Epithelial cell of prostate (primary cell): ENCODE data around the gene RASA1.

ENCODE experiments used
- DNase-seq: peaks from one replicate; pipeline ENCODE4 v3.0.0-alpha.2; 2011; ENCODE audit warnings: low read depth, low spot score
- H3K27ac ChIP-seq: fragments of 450-650 bp; 2 replicates; pipeline ENCODE4 v1.5.1; 2017; ENCODE audit warnings: mild to moderate bottlenecking

Gene RASA1

DNA sequence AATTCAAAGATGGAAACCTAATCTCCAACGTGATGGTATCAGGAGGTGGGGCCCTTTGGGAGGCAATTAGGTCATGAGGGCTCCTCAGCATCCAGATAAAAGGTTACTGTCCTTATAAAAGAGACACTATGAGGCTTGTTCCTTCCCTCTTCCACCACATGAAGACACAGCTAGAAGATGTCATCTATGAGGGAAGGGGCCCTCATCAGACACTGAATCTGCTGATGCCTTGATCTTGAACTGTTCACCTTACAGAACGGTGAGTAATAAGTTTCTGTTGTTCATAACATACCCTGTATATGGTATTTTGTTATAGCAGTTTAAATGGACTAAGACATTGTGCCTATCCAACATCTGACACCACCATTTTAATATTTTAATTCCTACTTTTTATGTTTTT lies 164.8 kb downstream of the RASA1 start:
- H3K27ac ChIP-seq: no peak overlapping the region
- DNase-seq: no peak

DNA sequence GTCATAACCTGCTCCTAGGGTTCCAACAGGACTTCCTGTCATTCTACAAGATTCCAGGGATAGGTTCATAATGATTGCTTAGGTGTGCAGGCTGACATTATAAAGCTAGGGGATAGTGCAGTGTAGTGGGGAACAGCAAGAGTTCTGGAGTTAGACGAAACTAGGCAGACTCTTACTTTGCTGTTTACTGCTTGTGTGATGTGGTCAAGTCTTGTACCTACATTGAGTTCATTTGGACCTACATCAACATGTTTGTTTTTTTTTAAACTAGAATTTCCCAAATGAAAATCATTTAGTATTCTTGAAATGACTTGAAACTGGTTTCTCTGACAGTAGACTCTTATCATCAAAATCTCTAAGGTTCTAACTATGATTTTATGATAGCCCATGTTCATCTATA lies 166.3 kb downstream of the RASA1 start:
- no peak for DNase-seq
- H3K27ac ChIP-seq: no peak overlapping the region

DNA sequence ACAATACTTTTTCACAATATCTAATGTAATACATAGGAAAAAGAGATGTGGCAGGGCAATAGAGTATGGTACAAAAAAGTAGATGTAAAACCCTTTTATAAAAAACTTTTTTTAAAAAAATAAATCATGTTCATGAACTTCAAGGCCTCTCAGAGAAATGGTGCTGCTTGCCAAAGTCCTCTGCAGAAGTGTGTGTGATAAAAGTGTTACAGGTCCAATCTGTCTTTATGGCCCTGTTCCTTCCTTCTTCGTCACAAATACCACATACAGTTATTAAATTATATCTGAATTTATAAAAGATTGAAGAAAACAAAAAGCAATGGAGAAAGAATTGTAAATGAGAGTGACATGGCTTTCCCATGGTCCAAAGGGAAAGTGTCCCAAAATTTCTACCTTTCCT lies 166.8 kb downstream of the RASA1 start:
- DNase-seq: no peak

DNA sequence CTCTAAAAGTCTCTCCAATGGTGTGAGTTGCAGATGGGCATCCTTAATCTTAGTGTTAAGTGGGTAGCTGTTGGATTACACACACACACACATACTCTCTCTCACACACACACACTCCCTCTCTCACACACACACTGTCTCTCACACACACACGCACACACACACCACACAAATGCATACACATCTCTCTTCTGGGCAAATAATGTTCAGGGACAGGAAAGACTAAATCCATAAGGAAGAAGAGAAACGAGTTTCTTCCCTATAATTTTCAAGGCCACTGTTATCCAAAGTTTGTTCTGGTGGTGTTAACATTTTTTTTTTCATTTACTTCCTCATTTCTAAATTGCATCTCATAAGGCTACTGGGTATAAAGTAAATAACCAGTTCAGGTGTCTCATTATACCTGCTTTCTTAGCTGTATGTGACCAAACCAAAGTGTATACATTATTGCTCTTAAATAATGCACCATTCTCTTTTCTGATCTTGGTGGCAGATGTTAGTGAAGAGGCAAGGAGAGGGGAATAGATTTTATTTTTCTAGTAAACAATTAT lies 167.5 kb downstream of the RASA1 start:
- no peak overlapping the region for H3K27ac ChIP-seq
- no peak for DNase-seq

More for the DNA sequence above, 166.8 kb downstream of the RASA1 start:
- no peak overlapping the region for H3K27ac ChIP-seq

DNA sequence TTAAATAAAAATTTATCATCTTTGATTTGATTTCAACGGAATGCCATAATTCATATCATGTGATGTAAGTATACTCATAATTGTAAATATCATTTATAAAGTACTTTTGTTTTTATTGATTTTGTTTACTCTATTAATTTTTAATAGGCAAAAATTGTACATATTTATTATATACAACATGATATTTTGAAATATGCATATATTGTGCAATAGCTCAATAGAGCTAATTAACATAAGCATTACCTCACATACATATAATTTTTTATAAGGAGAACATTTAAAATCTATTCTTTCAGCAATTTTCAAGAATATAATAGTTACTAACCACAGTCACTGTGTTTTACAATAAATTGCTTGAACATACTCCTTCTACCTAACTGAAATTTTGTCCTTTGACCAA lies 170.0 kb downstream of the RASA1 start:
- no peak overlapping the region for H3K27ac ChIP-seq
- no peak for DNase-seq

DNA sequence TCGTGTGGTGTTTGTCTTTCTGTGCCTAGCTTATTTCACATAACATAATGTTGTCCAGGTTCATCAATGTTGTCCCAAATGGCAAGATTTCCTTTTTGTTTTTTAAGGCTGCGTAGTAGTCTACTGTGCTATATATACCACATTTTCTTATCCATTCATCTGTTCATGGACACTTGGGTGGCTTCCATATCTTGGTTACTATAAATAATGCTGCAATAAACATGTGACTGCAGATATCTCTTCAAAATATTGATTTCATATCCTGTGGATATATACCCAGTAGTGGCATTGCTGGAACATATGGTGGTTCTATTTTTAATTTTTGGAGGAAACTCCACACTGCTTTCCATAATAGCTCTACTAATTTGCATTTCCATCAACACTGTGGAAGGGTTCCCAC lies 170.5 kb downstream of the RASA1 start:
- H3K27ac ChIP-seq: no peak overlapping the region
- no peak for DNase-seq
